ENCODE results near the gene KIF21B.

- TF ChIP-seq EZH2 (IDR thresholded peaks at IDR 0.05; ENCODE audit: borderline replicate concordance, low read depth, low read length) (no peak), MYC (IDR thresholded peaks at IDR 0.05; ENCODE audit: low read depth, low read length) (no peak), MYC (CRISPR knock-in tag; IDR thresholded peaks at IDR 0.05; ENCODE audit: borderline replicate concordance, low read depth) (no peak), ERF (CRISPR knock-in tag; IDR thresholded peaks at IDR 0.05) (no peak), POLR2A (conservative IDR thresholded peaks at IDR 0.05) (no peak)
Observed at GRCh38 chr1:200951016-200951415, 72.5 kb downstream of the KIF21B start.
